Lung (tissue), 12 donors: ENCODE data around the gene C12orf42. TPM values are rescaled to one million over a fixed set of nuclear protein-coding genes. Genes with fewer than 3 reads are reported as not detected.

Source experiments
- ATAC-seq: fragments of 200-7000 bp; cut with Tn5 transposase; one replicate; pipeline ENCODE4 v1.9.1; 2020; ENCODE audit warnings: moderate number of reproducible peaks; ENCODE audit not compliant: insufficient read depth, low FRiP score
- DNase-seq, 3 donors: peaks; one replicate each; pipeline ENCODE4 v3.0.0-alpha.2; 2013 to 2017
- H3K27ac ChIP-seq, 2 donors: one replicate each; pipeline ENCODE4 v1.5.1; 2013; ENCODE audit warnings: mild to moderate bottlenecking in 2 of 2, moderate library complexity in 2 of 2, control low read depth in 1 of 2, inconsistent platforms in 1 of 2, low read depth in 1 of 2, low read length in 1 of 2
- H3K27me3 ChIP-seq, 3 donors: one replicate each; pipeline ENCODE4 v1.5.1; 2013; ENCODE audit warnings: low read length in 2 of 3; ENCODE audit not compliant: control insufficient read depth in 3 of 3, insufficient read depth in 3 of 3
- H3K36me3 ChIP-seq, 4 donors: one replicate each; pipeline ENCODE4 v1.5.1; 2013; ENCODE audit warnings: low read length in 4 of 4, mild to moderate bottlenecking in 1 of 4, moderate library complexity in 1 of 4; ENCODE audit not compliant: control insufficient read depth in 4 of 4, insufficient read depth in 4 of 4
- H3K4me1 ChIP-seq, 5 donors: one replicate each; pipeline ENCODE4 v1.5.1; 2013; ENCODE audit warnings: low read length in 5 of 5, mild to moderate bottlenecking in 2 of 5, moderate library complexity in 1 of 5; ENCODE audit not compliant: control insufficient read depth in 5 of 5, insufficient read depth in 5 of 5
- H3K4me3 ChIP-seq: one replicate; pipeline ENCODE4 v1.5.1; 2013; ENCODE audit warnings: mild to moderate bottlenecking, control low read depth, moderate library complexity
- H3K9ac ChIP-seq, 2 donors: one replicate each; pipeline ENCODE4 v1.5.1; 2013; ENCODE audit warnings: low read length in 2 of 2, control low read depth in 1 of 2; ENCODE audit not compliant: insufficient read depth in 1 of 2
- H3K9me3 ChIP-seq, 4 donors: one replicate each; pipeline ENCODE4 v1.5.1; 2013; ENCODE audit warnings: low read length in 3 of 4, mild to moderate bottlenecking in 1 of 4, moderate library complexity in 1 of 4; ENCODE audit not compliant: control insufficient read depth in 4 of 4, insufficient read depth in 3 of 4
- CTCF ChIP-seq: IDR thresholded peaks from 2 replicates; pipeline ENCODE4 v1.5.1; 2012; ENCODE audit warnings: mild to moderate bottlenecking; ENCODE audit errors: control extremely low read depth, extremely low read depth
- WGBS, 2 donors: extraction: QIAGEN DNeasy Blood & Tissue Kit; methylation state at CpG; one replicate each; pipeline ENCODE4 v1.1.7; 2013; 5-methylcytosine and 5-hydroxymethylcytosine counted together
- polyA plus RNA-seq, 2 donors: library from polyadenylated mRNA; stranded (reverse); fragments of 200-250 nt; gene quantifications; one replicate each; pipeline ENCODE4 v1.2.1, GENCODE V29; 2013
- total RNA-seq, 2 donors: library from RNA; depleted of rRNA in 1 of 2; stranded (reverse); fragments of >200 nt in 1 of 2; gene quantifications; one replicate each; pipeline ENCODE4 v1.2.1, GENCODE V29; 2014 to 2021
- donor health status: control.
- donor health status: control.
- donor health status: Bipolar disorder and iron deficiency.
- donor health status: healthy.
- donor health status: DM: yes; HTN: yes; CAD: no.

The C12orf42 gene
- total and polyA plus RNA-seq, 4 donors: 0.03 TPM; not detected in 3

- Histone ChIP-seq H3K27me3 (no peaks in the 10 kb centered on the region), H3K4me1 (no peaks in the 10 kb centered on the region), H3K4me3 (no peak overlapping the region), H3K9ac (no peak overlapping the region), H3K36me3 (no peaks in the 10 kb centered on the region), H3K27ac (no peak overlapping the region), H3K9me3 (peaks cover 0 to 4% (median under 1%) of the 10 kb centered on the region in 4 donors)
- ATAC-seq (no peak), DNase-seq (no peak)
- 59 to 61% methylated on average over 4 of the region's 4 CpGs for WGBS, 2 donors
- TF ChIP-seq CTCF: no peak
Observed at GRCh38 chr12:103482365-103482764, 13.4 kb downstream of the C12orf42 start.

GRCh38 chr12:103475073-103475472, 20.7 kb downstream of the C12orf42 start:
- Histone ChIP-seq H3K27me3 (no peaks in the 10 kb centered on the region), H3K9ac (no peak overlapping the region), H3K27ac (no peak overlapping the region), H3K9me3 (peaks cover 0 to 4% (median under 1%) of the 10 kb centered on the region in 4 donors), H3K4me3 (no peak overlapping the region), H3K36me3 (no peaks in the 10 kb centered on the region), H3K4me1 (no peaks in the 10 kb centered on the region)
- ATAC-seq (no peak), DNase-seq (no peak)
- 68 to 76% methylated on average over 2 of the region's 2 CpGs for WGBS, 2 donors
- no peak for TF ChIP-seq CTCF

GRCh38 chr12:103470664-103471063, 25.1 kb downstream of the C12orf42 start:
- no peak for TF ChIP-seq CTCF
- H3K9ac ChIP-seq: no peak overlapping the region
- no peaks in the 10 kb centered on the region for H3K27me3 ChIP-seq
- peaks cover 0 to 3% (median 0%) of the 10 kb centered on the region in 4 donors for H3K9me3 ChIP-seq
- DNase-seq (no peak), ATAC-seq (no peak)
- H3K4me3 ChIP-seq: no peak overlapping the region
- H3K36me3 ChIP-seq: no peaks in the 10 kb centered on the region
- H3K4me1 ChIP-seq: no peaks in the 10 kb centered on the region
- no peak overlapping the region for H3K27ac ChIP-seq

DNA sequence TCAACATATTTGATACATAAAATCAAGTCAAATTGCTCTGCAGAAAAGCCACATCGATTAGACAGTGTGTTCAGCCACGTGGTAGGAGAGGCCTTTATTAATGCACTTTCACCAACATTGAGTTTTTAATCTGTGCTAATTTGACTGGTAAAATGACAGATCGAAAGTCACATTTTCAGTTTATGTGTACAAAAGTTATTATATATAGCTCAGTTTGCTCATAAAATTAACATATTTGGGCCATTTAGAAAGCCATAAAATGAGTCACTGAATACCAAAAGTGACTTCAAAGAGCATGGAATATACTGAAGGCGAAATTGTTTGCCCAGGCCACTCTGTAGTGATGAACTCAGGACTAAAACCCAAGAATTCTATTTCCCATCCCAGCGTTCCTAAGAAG, 26.0 kb downstream of the C12orf42 start:
- 78 to 82% methylated on average over 5 of the region's 5 CpGs for WGBS, 2 donors
- H3K9ac ChIP-seq: no peak overlapping the region
- no peak overlapping the region for H3K27ac ChIP-seq
- no peak for ATAC-seq
- DNase-seq: no peak
- no peak for TF ChIP-seq CTCF
- no peaks in the 10 kb centered on the region for H3K36me3 ChIP-seq
- H3K27me3 ChIP-seq: no peaks in the 10 kb centered on the region
- H3K4me1 ChIP-seq: no peaks in the 10 kb centered on the region
- no peak overlapping the region for H3K4me3 ChIP-seq
- peaks cover 0 to 3% (median 0%) of the 10 kb centered on the region in 4 donors for H3K9me3 ChIP-seq
